IMR-90 (cell line): ENCODE results near the gene ADH5. TPM values are rescaled to one million over a fixed set of nuclear protein-coding genes. Genes with fewer than 3 reads are reported as not detected.

Source experiments
- ATAC-seq: fragments of 200-7000 bp; cut with Tn5 transposase; 2 replicates; pipeline ENCODE4 v1.9.1; 2020; ENCODE audit warnings: low read depth, mild to moderate bottlenecking, moderate library complexity
- BruUV-seq: library from RNA; stranded (reverse); fragments of 400-500 nt; replicated peaks from 2 replicates; lab custom pipeline; 2021; lab: Mats Ljungman, UMichigan
- CTCF ChIA-PET: fragments of 300-600 bp; formaldehyde crosslinking; extraction: SDS; loops from one replicate; lab custom pipeline; 2021; ENCODE audit warnings: antibody characterized with exemption; lab: Yijun Ruan, JAX
- POLR2A ChIA-PET: fragments of 300-600 bp; sonication (Branson Sonifier 250); formaldehyde crosslinking; loops from one replicate; lab custom pipeline; 2022; ENCODE audit warnings: antibody characterized with exemption; ENCODE audit not compliant: unreplicated experiment; lab: Charles Lee
- DNase-seq: peaks from one replicate; pipeline ENCODE4 v3.0.0; 2013
- H2AFZ ChIP-seq: replicated peaks from 2 replicates; pipeline ENCODE3; 2013; ENCODE audit warnings: low read length, mild to moderate bottlenecking; ENCODE audit not compliant: poor library complexity
- H2AK5ac ChIP-seq: 2 replicates; pipeline ENCODE4 v1.6.1; 2013; ENCODE audit warnings: low read depth, low read length, inconsistent platforms
- H2AK9ac ChIP-seq: replicated peaks from 2 replicates; pipeline ENCODE3; 2013; ENCODE audit warnings: mild to moderate bottlenecking, low read depth, low read length, moderate library complexity; ENCODE audit not compliant: poor library complexity
- H2BK120ac ChIP-seq: 2 replicates; pipeline ENCODE4 v1.6.1; 2013; ENCODE audit warnings: low read depth, low read length, inconsistent platforms
- H2BK15ac ChIP-seq: 3 replicates; pipeline ENCODE4 v1.6.1; 2013; ENCODE audit warnings: low read depth, low read length, inconsistent platforms
- H2BK20ac ChIP-seq: 2 replicates; pipeline ENCODE4 v1.6.1; 2013; ENCODE audit warnings: low read depth, mild to moderate bottlenecking, inconsistent platforms, low read length, moderate library complexity
- H2BK5ac ChIP-seq: 2 replicates; pipeline ENCODE4 v1.6.1; 2013; ENCODE audit warnings: mild to moderate bottlenecking, low read depth, low read length, inconsistent platforms; ENCODE audit not compliant: poor library complexity, severe bottlenecking
- H3K14ac ChIP-seq: replicated peaks from 2 replicates; pipeline ENCODE4 v1.6.1; 2013; ENCODE audit warnings: low read depth, low read length, inconsistent platforms
- H3K18ac ChIP-seq: 2 replicates; pipeline ENCODE4 v1.6.1; 2013; ENCODE audit warnings: low read depth, low read length, control low read depth
- H3K23ac ChIP-seq: 2 replicates; pipeline ENCODE4 v1.6.1; 2013; ENCODE audit warnings: low read depth, low read length, inconsistent platforms
- H3K27ac ChIP-seq: 2 replicates; pipeline ENCODE4 v1.5.1; 2013; ENCODE audit warnings: mild to moderate bottlenecking, control low read depth, low read length; ENCODE audit not compliant: insufficient read depth
- H3K27me3 ChIP-seq: 2 replicates; pipeline ENCODE4 v1.6.1; 2013; ENCODE audit warnings: low read length; ENCODE audit not compliant: control insufficient read depth, insufficient read depth
- H3K36me3 ChIP-seq: 2 replicates; pipeline ENCODE4 v1.6.1; 2013; ENCODE audit warnings: low read length, mixed read lengths; ENCODE audit not compliant: control insufficient read depth, insufficient read depth
- H3K4ac ChIP-seq: 2 replicates; pipeline ENCODE4 v1.6.1; 2013; ENCODE audit warnings: low read depth, low read length, inconsistent platforms
- H3K4me1 ChIP-seq: 2 replicates; pipeline ENCODE4 v1.6.1; 2013; ENCODE audit warnings: low read length, mixed read lengths; ENCODE audit not compliant: control insufficient read depth, insufficient read depth
- H3K4me2 ChIP-seq: 2 replicates; pipeline ENCODE4 v1.6.1; 2013; ENCODE audit warnings: low read depth, mild to moderate bottlenecking, control low read depth, low read length, moderate library complexity
- H3K4me3 ChIP-seq: 2 replicates; pipeline ENCODE4 v1.5.1; 2013; ENCODE audit warnings: low read depth, mild to moderate bottlenecking, control low read depth, low read length, moderate library complexity; ENCODE audit not compliant: insufficient read depth
- H3K56ac ChIP-seq: 2 replicates; pipeline ENCODE4 v1.6.1; 2013; ENCODE audit warnings: low read length, inconsistent platforms; ENCODE audit not compliant: insufficient read depth; ENCODE audit errors: extremely low read depth
- H3K79me1 ChIP-seq, 2 experiments: 2 replicates each; pipeline ENCODE4 v1.6.1; 2013; ENCODE audit warnings: low read length in 2 of 2, inconsistent platforms in 1 of 2, low read depth in 1 of 2
- H3K9ac ChIP-seq: 2 replicates; pipeline ENCODE4 v1.6.1; 2013; ENCODE audit warnings: low read depth, low read length, control low read depth
- H3K9me1 ChIP-seq: 2 replicates; pipeline ENCODE4 v1.6.1; 2013; ENCODE audit warnings: low read length, inconsistent platforms; ENCODE audit not compliant: insufficient read depth
- H3K9me3 ChIP-seq: 2 replicates; pipeline ENCODE4 v1.6.1; 2013; ENCODE audit warnings: low read length; ENCODE audit not compliant: control insufficient read depth, insufficient read depth
- H4K20me1 ChIP-seq: 2 replicates; pipeline ENCODE4 v1.6.1; 2013; ENCODE audit warnings: low read length, inconsistent platforms; ENCODE audit not compliant: insufficient read depth
- H4K5ac ChIP-seq: 2 replicates; pipeline ENCODE4 v1.6.1; 2013; ENCODE audit warnings: mild to moderate bottlenecking, low read depth, low read length, control low read depth
- H4K8ac ChIP-seq, 2 experiments: 2 replicates each; pipeline ENCODE4 v1.6.1; 2013; ENCODE audit warnings: low read depth in 2 of 2, low read length in 2 of 2, control low read depth in 1 of 2, inconsistent platforms in 1 of 2
- H4K91ac ChIP-seq: 2 replicates; pipeline ENCODE4 v1.6.1; 2013; ENCODE audit warnings: low read depth, low read length, inconsistent platforms; ENCODE audit not compliant: insufficient read depth
- BHLHE40 ChIP-seq: fragments of 150-350 bp; IDR thresholded peaks from 2 replicates; pipeline ENCODE4 v1.6.1; 2016; ENCODE audit warnings: mild to moderate bottlenecking, low read depth, low read length
- CEBPB ChIP-seq: IDR thresholded peaks from 2 replicates; pipeline ENCODE4 v1.6.1; 2012; ENCODE audit warnings: low read depth, low read length, improper control_type of control experiment
- CTCF ChIP-seq: conservative IDR thresholded peaks from 2 replicates; pipeline ENCODE4 v1.5.1; 2012; ENCODE audit warnings: mild to moderate bottlenecking, low read depth, low read length, improper control_type of control experiment
- FOS ChIP-seq: fragments of 150-350 bp; IDR thresholded peaks from 2 replicates; pipeline ENCODE4 v1.6.1; 2016; ENCODE audit warnings: low read depth, low read length
- MAFK ChIP-seq: IDR thresholded peaks from 2 replicates; pipeline ENCODE4 v1.6.1; 2012; ENCODE audit warnings: low read depth, low read length, improper control_type of control experiment
- MAZ ChIP-seq: IDR thresholded peaks from 2 replicates; pipeline ENCODE4 v1.6.1; 2012; ENCODE audit warnings: low read depth, mild to moderate bottlenecking, low read length, improper control_type of control experiment, moderate library complexity, borderline replicate concordance
- MXI1 ChIP-seq: IDR thresholded peaks from 2 replicates; pipeline ENCODE4 v1.6.1; 2012; ENCODE audit warnings: low read depth, mild to moderate bottlenecking, low read length, moderate library complexity, borderline replicate concordance
- NFE2L2 ChIP-seq: fragments of 150-350 bp; IDR thresholded peaks from 2 replicates; pipeline ENCODE4 v1.6.1; 2016; ENCODE audit warnings: low read depth, mild to moderate bottlenecking, low read length
- POLR2A ChIP-seq: IDR thresholded peaks from 2 replicates; pipeline ENCODE4 v1.6.1; 2012; ENCODE audit warnings: mild to moderate bottlenecking, low read depth, low read length
- RAD21 ChIP-seq: IDR thresholded peaks from 2 replicates; pipeline ENCODE4 v1.6.1; 2012; ENCODE audit warnings: low read length, improper control_type of control experiment
- RCOR1 ChIP-seq: IDR thresholded peaks from 2 replicates; pipeline ENCODE4 v1.6.1; 2012; ENCODE audit warnings: mild to moderate bottlenecking, low read length, improper control_type of control experiment; ENCODE audit not compliant: insufficient replicate concordance
- RFX5 ChIP-seq: IDR thresholded peaks from 2 replicates; pipeline ENCODE4 v1.8.0; 2012; ENCODE audit warnings: low read depth, mild to moderate bottlenecking, low read length, moderate library complexity
- SMC3 ChIP-seq: fragments of 150-350 bp; IDR thresholded peaks from 2 replicates; pipeline ENCODE4 v1.6.1; 2016; ENCODE audit warnings: low read depth, mild to moderate bottlenecking, antibody characterized with exemption, low read length, moderate library complexity
- WGBS, 2 experiments: methylation state at CpG; one replicate each; pipeline versions ENCODE4 v1.1.5 to v1.1.7; 2013; ENCODE audit warnings: missing lambda C conversion rate in 2 of 2; ENCODE audit not compliant: insufficient read length in 1 of 2; ENCODE audit errors: extremely low coverage in 2 of 2; 5-methylcytosine and 5-hydroxymethylcytosine counted together
- dilution Hi-C: fragments of 300-500 bp; cut with HindIII; formaldehyde crosslinking; loops from one replicate; pipeline ENCODE4 v1.14.3; 2018; ENCODE audit warnings: low sequenced_read_pairs; ENCODE audit not compliant: unreplicated experiment
- in situ Hi-C: fragments of 300-500 bp; cut with MboI; formaldehyde crosslinking; loops from 3 replicates; pipeline ENCODE4 v1.14.3; 2019; ENCODE audit warnings: low sequenced_read_pairs, inconsistent platforms, mixed read lengths
- intact Hi-C: fragments of 100-400 bp; cut with micrococcal nuclease; formaldehyde crosslinking; loops from 2 replicates; pipeline ENCODE4 v1.10.0; 2022
- polyA plus RNA-seq, 3 experiments: library from polyadenylated mRNA; depleted of rRNA; stranded (reverse); fragments of >200 nt; gene quantifications; 2 replicates each; pipeline ENCODE4 v1.2.3, GENCODE V29; 2012; ENCODE audit warnings: low replicate concordance in 1 of 3
- total RNA-seq: library from RNA; depleted of rRNA; stranded (reverse); fragments of >200 nt; gene quantifications from 2 replicates; pipeline ENCODE4 v1.2.3, GENCODE V29; 2012
- TF ChIP-seq, protein P1 (sequence below): fragments of 150-350 bp; IDR thresholded peaks from 2 replicates; pipeline ENCODE4 v1.6.1; 2016; ENCODE audit warnings: low read depth, mild to moderate bottlenecking, low read length, moderate library complexity, borderline replicate concordance
- TF ChIP-seq, protein P2 (sequence below): fragments of 150-350 bp; IDR thresholded peaks from 2 replicates; pipeline ENCODE4 v1.6.1; 2017; ENCODE audit warnings: mild to moderate bottlenecking, antibody characterized with exemption, low read length, low read depth

ADH5 gene
- total and polyA plus RNA-seq, 2 of the 4 experiments (the other 2 are of a cell fraction): 140 to 178 TPM

DNA sequence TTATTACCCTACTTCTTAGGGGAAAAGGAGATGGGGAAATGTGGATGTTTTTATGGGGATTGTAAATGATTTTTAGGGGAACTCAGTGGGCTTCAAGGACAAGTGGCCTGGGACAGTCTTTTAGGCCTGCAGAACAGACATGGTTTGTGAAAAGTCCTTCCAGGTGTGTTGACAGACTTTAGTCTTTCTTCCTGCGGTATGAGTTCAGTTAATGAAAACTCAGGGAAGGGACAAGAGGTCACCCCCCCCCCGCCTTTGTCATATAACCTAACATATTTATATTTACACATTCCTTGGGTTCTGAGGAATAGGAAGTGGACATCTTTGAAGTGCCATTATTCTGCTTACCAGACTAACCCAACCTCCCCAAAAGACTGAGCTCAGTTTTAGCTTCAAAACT lies 61.3 kb downstream of the ADH5 start:
- ChIA-PET CTCF (no interaction called here), POLR2A (no interaction called here)
- H3K18ac ChIP-seq: no peak overlapping the region
- no CpG with 5 or more reads among the region's 2 CpGs for WGBS, 2 experiments
- H2AK9ac ChIP-seq: no peak overlapping the region
- intact Hi-C loops: no loop called here
- no peak overlapping the region for H3K27ac ChIP-seq
- no TSS peak for BruUV-seq
- H3K23ac ChIP-seq: no peak overlapping the region
- H4K8ac ChIP-seq: no peak overlapping the region
- no peak overlapping the region for H2AK5ac ChIP-seq
- no peak overlapping the region for H2BK15ac ChIP-seq
- no peak overlapping the region; the same call in 1 of the 2 replicates for H3K14ac ChIP-seq
- H3K9me1 ChIP-seq: 0 out of 2 replicates have a peak, but pooled peaks cover 3% of the 10 kb centered on the region
- H3K79me1 ChIP-seq: peaks cover 33 to 64% of the 10 kb centered on the region in 2 experiments
- no peaks in the 10 kb centered on the region for H3K36me3 ChIP-seq
- no peak overlapping the region for H2BK5ac ChIP-seq
- H3K4ac ChIP-seq: no peak overlapping the region
- no peak overlapping the region for H4K5ac ChIP-seq
- dilution Hi-C loops: no loop called here
- H2BK20ac ChIP-seq: no peak overlapping the region
- H3K4me1 ChIP-seq: peaks cover 6% of the 10 kb centered on the region; the same call in 1 of the 2 replicates
- no peak overlapping the region for H2BK120ac ChIP-seq
- ATAC-seq: no peak
- H2AFZ ChIP-seq: no peak overlapping the region
- H4K91ac ChIP-seq: no peak overlapping the region
- H3K4me3 ChIP-seq: no peak overlapping the region
- H3K27me3 ChIP-seq: no peaks in the 10 kb centered on the region
- no peak for DNase-seq
- H3K56ac ChIP-seq: no peak overlapping the region
- no peaks in the 10 kb centered on the region; the same call in 1 of the 2 replicates for H4K20me1 ChIP-seq
- no peak for TF ChIP-seq MAZ
- TF ChIP-seq, protein P1, sequence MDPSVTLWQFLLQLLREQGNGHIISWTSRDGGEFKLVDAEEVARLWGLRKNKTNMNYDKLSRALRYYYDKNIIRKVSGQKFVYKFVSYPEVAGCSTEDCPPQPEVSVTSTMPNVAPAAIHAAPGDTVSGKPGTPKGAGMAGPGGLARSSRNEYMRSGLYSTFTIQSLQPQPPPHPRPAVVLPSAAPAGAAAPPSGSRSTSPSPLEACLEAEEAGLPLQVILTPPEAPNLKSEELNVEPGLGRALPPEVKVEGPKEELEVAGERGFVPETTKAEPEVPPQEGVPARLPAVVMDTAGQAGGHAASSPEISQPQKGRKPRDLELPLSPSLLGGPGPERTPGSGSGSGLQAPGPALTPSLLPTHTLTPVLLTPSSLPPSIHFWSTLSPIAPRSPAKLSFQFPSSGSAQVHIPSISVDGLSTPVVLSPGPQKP: no peak
- TF ChIP-seq, protein P2, sequence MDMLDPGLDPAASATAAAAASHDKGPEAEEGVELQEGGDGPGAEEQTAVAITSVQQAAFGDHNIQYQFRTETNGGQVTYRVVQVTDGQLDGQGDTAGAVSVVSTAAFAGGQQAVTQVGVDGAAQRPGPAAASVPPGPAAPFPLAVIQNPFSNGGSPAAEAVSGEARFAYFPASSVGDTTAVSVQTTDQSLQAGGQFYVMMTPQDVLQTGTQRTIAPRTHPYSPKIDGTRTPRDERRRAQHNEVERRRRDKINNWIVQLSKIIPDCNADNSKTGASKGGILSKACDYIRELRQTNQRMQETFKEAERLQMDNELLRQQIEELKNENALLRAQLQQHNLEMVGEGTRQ: no peak
- TF ChIP-seq MXI1: no peak
- no peak for TF ChIP-seq RFX5
- no peak for TF ChIP-seq RCOR1
- no peak for TF ChIP-seq SMC3
- no peak for TF ChIP-seq FOS
- no peak for TF ChIP-seq NFE2L2
- TF ChIP-seq MAFK: no peak
- no peak for TF ChIP-seq CTCF
- TF ChIP-seq BHLHE40: no peak
- no peak for TF ChIP-seq RAD21
- TF ChIP-seq POLR2A: no peak
- no peak for TF ChIP-seq CEBPB
- H3K9ac ChIP-seq: no peak overlapping the region
- in situ Hi-C loops: no loop called here
- no peaks in the 10 kb centered on the region for H3K9me3 ChIP-seq
- H3K4me2 ChIP-seq: no peak overlapping the region
